ENCODE measurements around the gene OCSTAMP.

GRCh38 chr20:46563860-46564221 lies 13.4 kb upstream of the OCSTAMP start:
- TF ChIP-seq CTCF (IDR thresholded peaks at IDR 0.05) (no peak), ZFX (IDR thresholded peaks at IDR 0.05; ENCODE audit: borderline replicate concordance) (no peak)

Measured in 22Rv1 (cell line).